GM12874 (cell line): Measurements from ENCODE around the gene FOXL1.

ENCODE experiments used
- CTCF ChIP-seq: IDR thresholded peaks from 2 replicates; pipeline ENCODE4 v1.5.1; 2011; ENCODE audit warnings: low read depth, mild to moderate bottlenecking, control low read depth, low read length, moderate library complexity; ENCODE audit not compliant: insufficient read depth

Gene FOXL1

GRCh38 chr16:86578061-86578599 lies at the start of gene FOXL1:
FOXL1 (plus strand) TSS chr16:86578549; CDS start chr16:86578724, 175 bp downstream.
- no peak for TF ChIP-seq CTCF

- no peak for TF ChIP-seq CTCF
These were observed 49.2 kb upstream of the FOXL1 start for GRCh38 chr16:86529160-86529559.

- no peak for TF ChIP-seq CTCF
These were observed 47.8 kb upstream of the FOXL1 start for GRCh38 chr16:86530251-86531190.

- no peak for TF ChIP-seq CTCF
These were observed 47.2 kb upstream of the FOXL1 start for GRCh38 chr16:86531191-86531545.

GRCh38 chr16:86531641-86532525 lies 46.5 kb upstream of the FOXL1 start:
- no peak for TF ChIP-seq CTCF

- TF ChIP-seq CTCF: no peak
These were observed 45.9 kb upstream of the FOXL1 start for GRCh38 chr16:86532526-86532815.

GRCh38 chr16:86533076-86533475 lies 45.3 kb upstream of the FOXL1 start:
- TF ChIP-seq CTCF: no peak
